Activated T-cell treated with anti-CD3 and anti-CD28 coated beads for 1 hour (primary cell): Measurements from ENCODE around the gene RIC3.
"Not testable (repeated sequence)": the region's sequence is repeated elsewhere in the genome, so short reads cannot be mapped to it uniquely, and the experiment has no call there.

Source experiments
- DNase-seq: peaks from one replicate; pipeline ENCODE4 v3.0.0-alpha.2; 2020; ENCODE audit warnings: low read depth

RIC3 gene

GRCh38 chr11:8190431-8190830 is 21.6 kb upstream of the RIC3 start:
- no peak for DNase-seq

DNA sequence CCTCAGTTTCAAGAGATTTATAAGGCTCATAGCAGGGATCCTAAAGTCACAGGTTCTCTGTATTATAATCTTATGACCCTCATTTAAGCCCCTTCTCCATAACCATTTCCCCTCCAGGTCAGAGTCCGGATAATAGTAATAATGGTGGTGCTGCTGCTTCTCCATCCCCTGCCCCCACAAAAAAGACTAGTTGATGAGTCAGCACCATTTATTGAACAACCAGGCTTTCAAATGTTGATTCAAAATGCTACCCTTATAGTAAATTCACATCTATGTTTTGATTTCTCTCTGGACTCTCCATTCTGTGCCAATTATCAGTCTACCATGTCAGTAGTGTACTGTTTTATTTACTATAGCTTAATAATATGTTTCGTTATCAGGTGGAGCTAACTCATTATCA is 17.6 kb upstream of the RIC3 start:
- DNase-seq, result no peak

DNA sequence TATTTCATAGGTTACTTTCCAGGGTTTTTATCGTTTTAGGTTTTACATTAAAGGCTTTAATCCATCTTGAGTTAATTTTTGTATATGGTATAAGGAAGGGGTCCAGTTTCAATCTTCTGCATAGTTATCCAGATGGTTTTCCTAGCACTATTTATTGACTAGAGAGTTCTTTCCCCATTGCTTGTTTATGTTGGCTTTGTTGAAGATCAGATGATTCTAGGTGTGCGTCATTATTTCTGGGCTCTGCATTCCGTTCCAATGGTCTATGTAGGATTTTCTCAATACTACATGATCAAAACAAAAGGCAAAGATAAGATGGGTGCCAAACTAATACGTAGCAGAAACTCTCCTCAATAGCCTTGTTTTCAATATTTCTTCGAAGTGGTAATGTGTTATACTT is 14.3 kb upstream of the RIC3 start:
- no peak for DNase-seq

DNA sequence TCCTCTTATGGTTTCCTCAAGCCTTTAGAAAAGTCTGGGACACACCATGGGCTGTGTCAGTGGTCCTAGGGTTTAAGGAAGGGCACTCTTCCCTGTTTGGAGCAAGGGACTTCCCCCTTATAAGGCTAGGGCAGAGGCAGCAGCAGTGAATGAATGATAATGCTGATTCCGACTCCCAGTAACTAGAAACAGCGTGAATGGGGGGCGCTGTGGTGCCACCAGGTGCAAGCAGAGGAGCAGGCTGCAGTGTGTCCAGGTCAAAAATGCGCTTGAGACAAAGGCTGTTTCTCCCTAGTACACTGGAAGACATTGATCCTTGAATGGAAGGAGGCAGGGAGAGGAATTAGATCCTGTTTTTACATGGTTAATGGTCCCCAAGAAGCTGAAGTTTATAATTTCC is 11.6 kb upstream of the RIC3 start:
- no peak for DNase-seq

DNA sequence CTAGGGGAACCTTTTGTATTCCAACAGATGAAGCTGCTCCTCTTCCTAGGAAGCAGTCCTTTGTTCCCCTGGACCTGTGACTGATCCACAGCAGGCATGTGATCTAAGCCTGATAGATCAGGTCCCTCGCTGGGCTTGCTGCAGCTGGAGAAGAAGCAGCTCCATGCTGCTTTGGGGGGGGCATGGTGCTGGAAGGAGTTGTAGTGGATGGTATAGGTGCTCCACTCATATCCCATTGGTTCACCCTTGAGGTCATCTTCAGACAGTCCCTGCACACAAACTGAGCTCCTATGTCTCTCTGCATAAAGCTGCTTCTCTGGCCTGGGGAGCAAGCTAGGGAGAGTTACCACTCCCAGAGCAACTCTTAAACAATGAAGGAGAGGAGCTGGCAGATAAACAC is 9.5 kb upstream of the RIC3 start:
- DNase-seq, result no peak

DNA sequence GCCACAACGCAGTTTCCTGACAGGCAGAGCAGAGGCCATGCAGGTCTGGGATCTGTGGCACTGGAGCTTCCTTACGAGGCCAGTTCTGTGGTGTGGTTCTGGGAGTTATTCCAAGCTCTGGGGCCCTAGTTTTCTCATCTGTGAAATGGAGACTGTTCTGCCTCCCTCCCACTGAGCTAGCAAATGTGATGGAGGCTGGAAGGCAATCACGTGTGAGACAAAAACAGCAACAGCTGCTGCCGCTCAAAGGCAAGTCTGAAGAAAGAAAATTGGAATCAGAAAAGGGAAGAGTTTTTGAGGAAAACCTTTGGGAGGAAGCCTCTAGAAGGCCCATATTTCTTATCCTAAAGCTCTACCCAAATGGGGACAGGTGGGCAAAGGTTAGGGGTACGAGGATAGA is 8.3 kb upstream of the RIC3 start:
- DNase-seq, result no peak

DNA sequence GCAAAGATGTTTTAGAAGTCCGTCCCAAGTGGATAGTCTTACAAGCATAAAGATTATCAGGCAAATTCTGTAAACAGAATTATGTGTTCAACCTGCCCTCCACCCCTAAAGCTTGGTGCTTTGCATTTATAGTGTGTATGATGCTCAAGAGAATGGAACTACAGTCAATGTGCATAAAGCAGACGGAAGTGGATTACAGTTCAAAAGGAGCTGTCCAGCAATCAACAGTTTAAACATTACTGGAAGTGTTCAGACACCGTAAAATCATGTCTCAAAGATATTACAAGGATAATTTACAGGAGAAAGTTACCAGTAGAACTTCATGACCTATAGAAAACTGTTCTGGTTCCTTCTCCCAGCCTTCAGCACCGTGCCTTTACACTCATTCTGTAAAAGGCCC is 1.0 kb downstream of the RIC3 start:
- no peak for DNase-seq

- DNase-seq, result no peak
These were observed 4.1 kb downstream of the RIC3 start for GRCh38 chr11:8164746-8165145.

GRCh38 chr11:8161627-8162304 is 7.1 kb downstream of the RIC3 start:
- not testable (repeated sequence) for DNase-seq

- DNase-seq, result no peak
These were observed 11.9 kb downstream of the RIC3 start for GRCh38 chr11:8156877-8157276.

- no peak for DNase-seq
These were observed 19.1 kb downstream of the RIC3 start for GRCh38 chr11:8149726-8150125.

- DNase-seq, result no peak
These were observed 30.3 kb downstream of the RIC3 start for GRCh38 chr11:8138526-8138925.

GRCh38 chr11:8127447-8127846 is 41.4 kb downstream of the RIC3 start:
- DNase-seq, result no peak

DNA sequence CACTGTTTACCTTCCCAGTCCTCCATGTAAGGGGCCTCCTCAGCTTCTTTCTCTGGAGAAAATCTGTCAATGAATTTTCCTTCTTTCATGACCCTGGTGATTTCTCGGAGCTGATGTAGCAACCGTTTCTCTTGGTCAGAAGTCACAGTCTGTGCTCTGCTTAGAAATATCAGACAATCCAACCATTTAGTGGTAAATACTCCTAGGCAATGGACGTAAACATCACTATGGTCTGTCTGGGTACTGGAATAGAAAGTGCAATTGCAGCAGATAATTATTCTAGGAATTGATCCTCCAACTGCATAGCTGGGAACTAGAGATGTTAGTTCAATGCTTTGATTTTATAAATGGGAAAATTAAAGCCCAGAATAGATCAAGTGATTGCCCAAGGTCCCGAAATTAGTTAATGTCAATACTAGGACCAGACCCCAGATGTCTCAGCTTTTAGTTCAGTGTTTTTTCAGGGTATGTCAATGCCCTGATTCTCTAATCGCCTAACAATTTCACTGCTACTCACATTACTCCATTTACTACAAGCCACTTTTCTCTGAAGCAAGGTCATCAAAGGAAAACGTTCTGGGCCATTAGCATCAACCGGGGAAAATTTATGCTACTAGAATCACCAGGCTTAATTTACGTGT is 42.1 kb downstream of the RIC3 start:
- no peak for DNase-seq

DNA sequence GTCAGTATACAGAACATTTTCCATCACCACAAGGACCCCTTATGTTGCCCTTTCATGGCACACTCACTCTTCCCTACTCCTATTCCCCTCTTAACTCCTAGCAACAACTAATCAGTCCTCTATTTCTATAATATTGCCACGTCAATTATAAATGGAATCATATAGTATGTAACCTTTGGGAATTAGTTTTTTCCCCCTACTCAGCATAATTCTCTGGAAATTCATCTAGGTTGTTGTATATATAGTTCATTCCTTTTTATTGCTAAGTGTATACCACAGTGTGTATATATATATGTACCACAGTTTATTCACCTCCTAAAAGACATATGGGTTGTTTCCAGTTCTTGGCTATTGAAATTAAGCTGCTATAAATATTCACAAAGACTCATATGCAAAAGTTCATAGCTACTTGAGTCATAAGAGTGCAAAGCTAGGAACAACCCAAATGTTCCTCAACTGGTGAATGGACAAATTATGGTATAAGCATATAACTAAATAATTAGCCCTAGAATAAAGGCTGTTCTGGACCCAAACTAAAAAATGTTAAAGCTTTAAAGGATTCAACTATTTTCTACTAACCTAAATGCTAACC is 46.6 kb downstream of the RIC3 start:
- no peak for DNase-seq

DNA sequence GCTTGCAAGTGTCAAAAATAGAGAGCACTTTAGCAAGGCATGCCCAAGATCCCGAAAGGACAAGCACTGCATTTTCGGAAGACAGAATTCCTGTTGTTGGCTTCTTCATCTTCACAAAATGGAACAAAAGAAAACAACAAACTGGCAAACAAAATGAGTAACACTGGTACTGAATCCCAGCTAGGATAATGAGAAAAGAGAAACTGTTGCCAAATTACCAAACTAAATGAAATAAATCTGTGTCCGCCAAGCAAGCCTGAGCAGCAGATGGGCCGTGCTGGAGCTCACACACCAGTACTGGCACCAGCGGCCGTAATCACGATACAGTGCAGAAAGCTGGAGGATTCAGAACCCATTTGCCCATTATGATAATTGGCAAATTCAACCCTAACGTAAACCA is 57.2 kb downstream of the RIC3 start:
- DNase-seq, result no peak

DNA sequence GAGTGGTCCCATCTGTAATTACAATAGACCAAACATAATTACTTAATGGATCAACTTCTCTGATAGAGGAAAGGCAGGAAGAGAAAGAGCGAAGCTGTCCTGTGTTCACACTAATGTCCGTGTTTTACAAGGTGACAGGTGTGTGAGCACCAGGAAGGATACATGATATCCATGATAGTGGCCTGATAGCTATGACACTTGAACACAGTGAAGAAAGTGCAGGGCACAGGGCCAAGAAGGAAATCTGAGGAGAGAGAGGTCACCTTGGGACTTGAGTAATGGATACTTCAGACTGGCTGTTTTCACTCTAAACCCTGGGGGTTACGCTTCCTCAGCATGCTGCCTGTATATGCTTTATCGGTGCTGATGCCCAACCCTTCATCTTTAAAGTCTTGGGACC is 58.4 kb downstream of the RIC3 start:
- no peak for DNase-seq

DNA sequence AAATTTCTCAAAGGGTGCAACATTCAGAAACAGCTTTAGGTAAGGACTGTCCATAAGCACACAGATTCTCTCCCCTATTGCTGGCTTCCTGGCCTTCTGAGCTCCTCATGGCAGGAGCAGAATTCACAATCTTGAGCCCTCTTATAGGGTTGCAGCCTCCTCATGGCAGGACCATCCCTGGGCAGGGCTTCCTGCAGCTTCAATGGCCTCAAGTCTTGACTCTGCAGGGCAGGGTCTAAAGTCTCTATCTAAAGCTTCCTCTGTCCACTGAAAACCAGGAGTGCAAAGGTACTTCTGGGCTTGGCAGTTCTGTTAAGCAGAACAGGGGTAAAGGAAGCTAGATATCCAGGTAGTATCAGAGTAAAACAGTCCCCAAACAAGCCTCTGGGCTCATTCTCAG is 59.1 kb downstream of the RIC3 start:
- no peak for DNase-seq

GRCh38 chr11:8108421-8108820 is 60.4 kb downstream of the RIC3 start:
- DNase-seq, result no peak

GRCh38 chr11:8107642-8108041 is 61.2 kb downstream of the RIC3 start:
- DNase-seq, result no peak

GRCh38 chr11:8106679-8107078 is 62.1 kb downstream of the RIC3 start:
- no peak for DNase-seq

- DNase-seq, result no peak
These were observed 63.2 kb downstream of the RIC3 start for GRCh38 chr11:8105666-8106065.

DNA sequence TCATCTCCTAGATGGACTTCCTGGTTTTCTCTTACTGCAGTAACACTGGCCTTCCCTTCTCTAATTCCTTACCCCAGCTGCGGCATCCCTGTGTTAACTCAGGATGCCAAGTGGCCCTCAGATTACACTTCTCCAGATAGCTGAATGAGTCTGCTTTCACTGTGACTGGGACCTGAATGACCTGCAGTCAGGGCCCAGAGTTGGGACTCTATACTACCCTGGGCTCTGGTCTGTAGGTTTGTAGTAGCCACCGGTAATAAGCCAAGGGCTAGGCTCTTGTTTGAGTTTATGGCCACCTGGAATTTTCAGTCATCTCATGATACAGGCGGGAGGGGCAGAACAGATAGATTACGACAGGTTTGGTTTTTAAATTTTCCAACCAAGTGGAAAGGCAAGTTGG is 63.7 kb downstream of the RIC3 start:
- no peak for DNase-seq

- no peak for DNase-seq
These were observed 64.9 kb downstream of the RIC3 start for GRCh38 chr11:8103909-8104308.
